ENCODE data around the gene CNTNAP2. TPM values are rescaled to one million over a fixed set of nuclear protein-coding genes. Genes with fewer than 3 reads are reported as not detected.

Gene CNTNAP2
- total RNA-seq, 2 donors from 2014 or later = 4.4 to 8.5 TPM

DNA sequence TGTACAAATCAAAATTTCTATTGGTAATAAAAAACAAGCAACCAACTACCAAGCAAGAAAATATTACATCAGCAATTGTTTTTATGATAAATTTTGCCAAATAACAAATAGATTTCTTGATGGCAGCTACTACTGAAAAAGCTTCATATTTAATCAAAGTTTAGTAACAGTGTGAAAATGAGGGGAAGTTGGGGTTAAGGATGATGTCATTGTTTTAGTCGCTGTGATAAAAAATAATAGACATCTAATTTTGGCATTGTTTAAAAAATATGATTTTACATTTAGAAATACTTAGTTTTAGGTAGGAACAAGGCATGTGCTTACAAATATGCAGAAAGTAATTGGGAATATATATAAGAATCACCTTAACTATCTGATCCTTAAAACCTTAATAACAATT is 145.9 kb downstream of the CNTNAP2 start:
- no peak for DNase-seq
- intact Hi-C loops (cut with DNase I) = no loop called here
- Histone ChIP-seq H3K27ac (no peak overlapping the region), H3K4me1 (no peaks in the 10 kb centered on the region), H3K9ac (ENCODE audit: low read depth in 2 of 2, low read length in 2 of 2) (no peak overlapping the region), H3K9me3 (no peaks in the 10 kb centered on the region), H3K36me3 (no peaks in the 10 kb centered on the region), H3K27me3 (no peaks in the 10 kb centered on the region), H3K4me3 (no peak overlapping the region)
- TF ChIP-seq, protein P1, sequence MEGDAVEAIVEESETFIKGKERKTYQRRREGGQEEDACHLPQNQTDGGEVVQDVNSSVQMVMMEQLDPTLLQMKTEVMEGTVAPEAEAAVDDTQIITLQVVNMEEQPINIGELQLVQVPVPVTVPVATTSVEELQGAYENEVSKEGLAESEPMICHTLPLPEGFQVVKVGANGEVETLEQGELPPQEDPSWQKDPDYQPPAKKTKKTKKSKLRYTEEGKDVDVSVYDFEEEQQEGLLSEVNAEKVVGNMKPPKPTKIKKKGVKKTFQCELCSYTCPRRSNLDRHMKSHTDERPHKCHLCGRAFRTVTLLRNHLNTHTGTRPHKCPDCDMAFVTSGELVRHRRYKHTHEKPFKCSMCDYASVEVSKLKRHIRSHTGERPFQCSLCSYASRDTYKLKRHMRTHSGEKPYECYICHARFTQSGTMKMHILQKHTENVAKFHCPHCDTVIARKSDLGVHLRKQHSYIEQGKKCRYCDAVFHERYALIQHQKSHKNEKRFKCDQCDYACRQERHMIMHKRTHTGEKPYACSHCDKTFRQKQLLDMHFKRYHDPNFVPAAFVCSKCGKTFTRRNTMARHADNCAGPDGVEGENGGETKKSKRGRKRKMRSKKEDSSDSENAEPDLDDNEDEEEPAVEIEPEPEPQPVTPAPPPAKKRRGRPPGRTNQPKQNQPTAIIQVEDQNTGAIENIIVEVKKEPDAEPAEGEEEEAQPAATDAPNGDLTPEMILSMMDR (IDR thresholded peaks at IDR 0.05) = no peak

DNA sequence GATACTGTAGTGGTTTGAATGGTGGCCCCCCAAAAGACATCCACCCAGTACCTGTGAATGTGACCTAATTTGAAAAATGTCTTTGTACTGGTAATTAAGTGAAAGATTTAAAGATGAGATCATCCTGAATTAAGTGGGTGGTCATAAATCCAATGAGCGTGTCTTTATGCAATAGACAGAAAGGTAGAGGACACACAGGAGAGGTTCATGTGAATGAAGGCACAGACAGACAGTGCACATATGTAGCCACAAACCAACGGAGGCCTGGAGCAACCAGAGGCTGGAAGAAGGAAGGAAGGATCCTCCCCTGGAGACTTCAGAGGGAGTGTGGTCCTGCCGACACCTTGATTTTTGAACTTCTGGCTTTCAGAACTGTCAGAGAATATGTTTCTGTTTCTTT is 160.3 kb downstream of the CNTNAP2 start:
- H3K27me3 ChIP-seq = no peaks in the 10 kb centered on the region
- no peak for DNase-seq
- no peak overlapping the region for H3K27ac ChIP-seq
- H3K4me1 ChIP-seq = no peaks in the 10 kb centered on the region
- intact Hi-C loops (cut with DNase I) = no loop called here
- H3K36me3 ChIP-seq = no peaks in the 10 kb centered on the region
- no peaks in the 10 kb centered on the region for H3K9me3 ChIP-seq
- no peak overlapping the region for H3K9ac ChIP-seq (ENCODE audit: low read depth in 2 of 2, low read length in 2 of 2)
- H3K4me3 ChIP-seq = no peak overlapping the region
- TF ChIP-seq, protein P1 (IDR thresholded peaks at IDR 0.05) = no peak

DNA sequence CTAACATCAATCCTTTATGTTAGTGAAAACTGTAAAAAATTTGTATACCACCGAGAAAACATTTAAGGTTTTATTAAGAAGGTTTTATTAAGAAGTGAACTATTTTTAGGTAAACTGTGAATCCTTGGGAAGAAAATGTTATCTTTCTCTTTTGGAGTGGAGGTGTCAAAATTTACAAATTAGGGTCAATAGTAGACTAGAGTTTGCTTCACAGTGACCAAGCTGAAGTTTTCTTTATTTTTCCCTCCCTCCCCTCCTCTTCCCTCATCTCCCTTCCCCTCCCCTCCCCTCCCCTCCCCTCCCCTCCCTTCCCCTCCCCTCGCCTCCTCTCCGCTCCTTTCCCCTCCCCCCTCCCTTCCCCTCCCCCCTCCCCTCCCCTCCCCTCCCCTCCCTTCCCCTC is 168.8 kb downstream of the CNTNAP2 start:
- Histone ChIP-seq H3K36me3 (no peaks in the 10 kb centered on the region), H3K9me3 (no peaks in the 10 kb centered on the region), H3K4me1 (no peaks in the 10 kb centered on the region), H3K27ac (no peak overlapping the region), H3K4me3 (no peak overlapping the region), H3K9ac (ENCODE audit: low read depth in 2 of 2, low read length in 2 of 2) (no peak overlapping the region), H3K27me3 (no peaks in the 10 kb centered on the region)
- DNase-seq = no peak
- intact Hi-C loops (cut with DNase I) = no loop called here
- TF ChIP-seq, protein P1 (IDR thresholded peaks at IDR 0.05) = no peak

DNA sequence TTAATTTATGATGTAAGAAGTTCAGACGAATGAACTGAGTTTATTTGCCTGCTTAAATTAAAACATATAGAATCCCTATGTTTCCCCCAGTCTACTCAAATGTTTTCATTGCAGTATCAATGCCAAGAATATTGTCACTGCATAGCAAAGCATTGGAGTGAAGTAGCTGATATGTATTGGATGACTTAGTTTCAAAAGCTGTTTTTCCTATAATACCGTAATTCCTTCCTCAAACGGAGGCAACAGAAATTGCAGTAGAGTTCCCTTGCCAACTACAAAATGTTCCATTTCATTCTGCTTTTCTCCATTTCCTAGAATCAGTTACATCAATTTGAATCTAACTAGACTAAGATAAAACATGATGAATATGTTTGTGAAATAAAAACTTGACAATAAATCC is 174.1 kb downstream of the CNTNAP2 start:
- no peak overlapping the region for H3K4me3 ChIP-seq
- no peak overlapping the region for H3K27ac ChIP-seq
- intact Hi-C loops (cut with DNase I) = no loop called here
- TF ChIP-seq, protein P1 (IDR thresholded peaks at IDR 0.05) = no peak
- no peaks in the 10 kb centered on the region for H3K36me3 ChIP-seq
- H3K27me3 ChIP-seq = no peaks in the 10 kb centered on the region
- DNase-seq = no peak
- H3K9me3 ChIP-seq = no peaks in the 10 kb centered on the region
- H3K4me1 ChIP-seq = no peaks in the 10 kb centered on the region
- no peak overlapping the region for H3K9ac ChIP-seq (ENCODE audit: low read depth in 2 of 2, low read length in 2 of 2)

DNA sequence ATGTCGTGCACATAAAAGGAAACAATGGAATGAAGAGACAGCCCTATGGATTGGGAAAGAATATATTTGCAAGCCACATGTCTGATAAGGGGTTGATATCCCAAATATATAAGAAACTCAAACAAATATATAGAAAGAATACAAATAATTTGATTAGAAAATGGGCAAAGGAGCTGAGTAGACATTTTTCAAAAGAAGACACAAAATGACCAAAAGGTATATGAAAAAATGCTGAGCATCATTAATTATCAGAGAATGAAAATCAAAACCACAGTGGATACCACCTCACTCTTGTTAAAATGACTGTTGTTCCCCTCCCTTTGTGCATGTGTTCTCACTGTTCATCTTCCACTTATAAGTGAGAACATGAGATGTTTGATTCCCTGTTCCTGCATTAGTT is 175.3 kb downstream of the CNTNAP2 start:
- Histone ChIP-seq H3K4me1 (no peaks in the 10 kb centered on the region), H3K27ac (no peak overlapping the region), H3K9me3 (no peaks in the 10 kb centered on the region), H3K36me3 (no peaks in the 10 kb centered on the region), H3K4me3 (no peak overlapping the region), H3K27me3 (no peaks in the 10 kb centered on the region), H3K9ac (ENCODE audit: low read depth in 2 of 2, low read length in 2 of 2) (no peak overlapping the region)
- no peak for DNase-seq
- TF ChIP-seq, protein P1 (IDR thresholded peaks at IDR 0.05) = no peak
- intact Hi-C loops (cut with DNase I) = no loop called here

DNA sequence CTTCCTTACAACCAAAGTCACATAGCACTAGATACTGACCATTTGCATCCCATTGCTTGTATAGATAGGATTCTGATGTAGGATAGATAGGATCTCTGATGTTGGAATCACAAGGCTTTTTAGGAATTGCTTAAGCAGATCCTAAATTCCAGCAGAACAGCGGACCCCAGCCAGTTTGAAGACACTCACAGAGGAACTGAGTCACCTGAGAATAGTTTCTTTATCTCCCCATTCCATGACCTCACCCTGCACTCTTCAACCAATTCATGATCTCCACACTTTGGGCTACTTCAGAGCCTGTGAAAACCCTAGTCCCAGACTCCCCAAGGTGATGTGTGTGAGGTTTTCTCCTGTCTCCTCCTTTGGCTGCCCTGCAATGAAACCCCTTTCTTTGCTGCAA is 179.4 kb downstream of the CNTNAP2 start:
- Histone ChIP-seq H3K27ac (no peak overlapping the region), H3K36me3 (no peaks in the 10 kb centered on the region), H3K9me3 (no peaks in the 10 kb centered on the region), H3K4me3 (no peak overlapping the region), H3K4me1 (no peaks in the 10 kb centered on the region), H3K27me3 (no peaks in the 10 kb centered on the region), H3K9ac (ENCODE audit: low read depth in 2 of 2, low read length in 2 of 2) (no peak overlapping the region)
- TF ChIP-seq, protein P1 (IDR thresholded peaks at IDR 0.05) = no peak
- DNase-seq = no peak
- intact Hi-C loops (cut with DNase I) = no loop called here
